Kidney (tissue), 14 donors: ENCODE measurements around the gene TCP11. TPM values are rescaled to one million over a fixed set of nuclear protein-coding genes. Genes with fewer than 3 reads are reported as not detected.

Experiments used
- DNase-seq, 5 donors: peaks; one replicate each; pipeline ENCODE4 v3.0.0-alpha.2; 2013 to 2020
- FAIRE-seq: peaks from 2 replicates; lab custom pipeline; 2012; peaks lifted over from hg19 to GRCh38; lab: Jason Lieb, UNC
- H3K27ac ChIP-seq, 2 donors: one replicate each; pipeline ENCODE4 v1.7.0; 2013; ENCODE audit warnings: low read depth in 2 of 2, low read length in 2 of 2, inconsistent platforms in 1 of 2
- H3K27me3 ChIP-seq: one replicate; pipeline ENCODE4 v1.7.1; 2013; ENCODE audit warnings: low read length, inconsistent platforms; ENCODE audit not compliant: control insufficient read depth, insufficient read depth
- H3K36me3 ChIP-seq, 3 donors: one replicate each; pipeline versions ENCODE4 v1.7.0 to v1.7.1; 2013; ENCODE audit warnings: low read length in 3 of 3, control low read depth in 1 of 3, inconsistent platforms in 1 of 3; ENCODE audit not compliant: insufficient read depth in 3 of 3, control insufficient read depth in 2 of 3
- H3K4me1 ChIP-seq, 3 donors: one replicate each; pipeline versions ENCODE4 v1.7.0 to v1.7.1; 2013; ENCODE audit warnings: low read length in 3 of 3, inconsistent platforms in 1 of 3, low read depth in 1 of 3; ENCODE audit not compliant: control insufficient read depth in 2 of 3, insufficient read depth in 2 of 3
- H3K4me3 ChIP-seq, 3 donors: one replicate each; pipeline versions ENCODE4 v1.7.0 to v1.8.1; 2013; ENCODE audit warnings: low read length in 3 of 3, control low read depth in 1 of 3, inconsistent platforms in 1 of 3
- H3K9ac ChIP-seq, 3 donors: one replicate each; pipeline versions ENCODE4 v1.7.0 to v1.7.1; 2013; ENCODE audit warnings: low read length in 3 of 3, control low read depth in 1 of 3, inconsistent platforms in 1 of 3
- H3K9me3 ChIP-seq, 3 donors: one replicate each; pipeline versions ENCODE4 v1.7.0 to v1.7.1; 2013; ENCODE audit warnings: low read length in 3 of 3, control low read depth in 1 of 3, inconsistent platforms in 1 of 3; ENCODE audit not compliant: control insufficient read depth in 2 of 3, insufficient read depth in 1 of 3
- CTCF ChIP-seq: IDR thresholded peaks from 3 replicates; pipeline ENCODE4 v1.5.1; 2012; ENCODE audit warnings: mild to moderate bottlenecking, moderate library complexity, borderline replicate concordance; ENCODE audit not compliant: insufficient read depth; ENCODE audit errors: extremely low read depth
- intact Hi-C: fragments of 100-400 bp; cut with DNase I; formaldehyde crosslinking; loops from one replicate; pipeline ENCODE4 v1.11.1; 2022
- polyA plus RNA-seq: library from polyadenylated mRNA; stranded (reverse); fragments of 350-450 nt; fragmentation: Illumina TruSeq; extraction: RNeasy Lipid Tissue Mini Kit (QIAGEN cat#74804); gene quantifications from one replicate; pipeline ENCODE4 v1.2.3, GENCODE V29; 2014; ENCODE audit warnings: low read depth, low replicate concordance; ENCODE audit not compliant: insufficient read depth
- total RNA-seq: library from RNA; stranded (reverse); fragmentation: NEBNext Ultra II Directional; extraction: Animal tissue kit (Norgen Biotek cat#: 25700); gene quantifications from one replicate; pipeline ENCODE4 v1.2.1, GENCODE V29; 2021
- donor health status: control.
- donor health status: control.
- donor health status: control.
- donor health status: control.
- donor health status: control.
- donor health status: DM: yes; HTN: yes; CAD: no.
- donor health status: Normal renal cell carcinoma (clear cell type).

The TCP11 gene
- total and polyA plus RNA-seq, 2 donors from 2014 or later = 0.41 to 0.50 TPM

DNA sequence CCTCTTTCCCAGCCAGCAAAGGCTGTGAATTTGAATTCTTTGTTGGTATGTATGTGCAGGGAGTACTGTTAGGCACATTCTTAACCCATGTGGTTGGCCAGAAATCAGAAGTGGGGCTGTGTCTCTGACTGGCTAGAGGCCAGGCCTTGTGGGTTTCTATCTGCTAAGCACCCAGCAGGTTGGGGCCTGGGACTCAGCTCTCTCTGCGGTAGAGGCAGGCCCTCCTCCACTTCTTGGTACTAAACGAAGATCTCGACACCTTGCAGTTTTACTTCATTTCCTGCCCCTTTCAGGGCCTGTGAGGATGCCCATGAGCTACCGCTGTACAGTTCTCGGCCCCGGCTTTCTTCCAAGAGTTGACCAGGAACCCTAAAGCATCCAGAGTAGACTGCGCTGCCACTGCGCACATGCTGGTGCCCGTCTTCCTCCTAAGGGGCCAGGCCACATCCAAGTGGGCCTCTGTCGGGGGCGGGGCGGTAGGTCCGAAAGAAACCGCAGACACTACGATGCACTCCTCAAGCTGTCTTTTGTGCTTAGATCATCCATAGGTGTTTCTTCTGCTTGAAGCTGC is 51.1 kb downstream of the TCP11 start:
- H3K9ac ChIP-seq = no peak overlapping the region
- peaks cover 0 to 29% (median 13%) of the 10 kb centered on the region in 3 donors for H3K4me1 ChIP-seq
- no peaks in the 10 kb centered on the region for H3K9me3 ChIP-seq
- no peak overlapping the region for H3K4me3 ChIP-seq
- TF ChIP-seq CTCF = no peak
- FAIRE-seq (no peak), DNase-seq (no peak)
- peaks cover 2 to 17% (median 17%) of the 10 kb centered on the region in 3 donors for H3K36me3 ChIP-seq
- no peaks in the 10 kb centered on the region for H3K27me3 ChIP-seq
- intact Hi-C loops = no loop called here
- H3K27ac ChIP-seq = peak overlapping the region in 1 of 2 donors; percentile 17

GRCh38 chr6:35089216-35089934 is 51.8 kb downstream of the TCP11 start:
- H3K36me3 ChIP-seq = peaks cover 3 to 19% (median 17%) of the 10 kb centered on the region in 3 donors
- H3K27me3 ChIP-seq = no peaks in the 10 kb centered on the region
- no peak overlapping the region for H3K4me3 ChIP-seq
- intact Hi-C loops = no loop called here
- peaks cover 0 to 29% (median 13%) of the 10 kb centered on the region in 3 donors for H3K4me1 ChIP-seq
- H3K27ac ChIP-seq = peak overlapping the region in 1 of 2 donors; percentile 22
- TF ChIP-seq CTCF = no peak
- H3K9me3 ChIP-seq = no peaks in the 10 kb centered on the region
- no peak overlapping the region for H3K9ac ChIP-seq
- DNase-seq (no peak), FAIRE-seq (no peak)

DNA sequence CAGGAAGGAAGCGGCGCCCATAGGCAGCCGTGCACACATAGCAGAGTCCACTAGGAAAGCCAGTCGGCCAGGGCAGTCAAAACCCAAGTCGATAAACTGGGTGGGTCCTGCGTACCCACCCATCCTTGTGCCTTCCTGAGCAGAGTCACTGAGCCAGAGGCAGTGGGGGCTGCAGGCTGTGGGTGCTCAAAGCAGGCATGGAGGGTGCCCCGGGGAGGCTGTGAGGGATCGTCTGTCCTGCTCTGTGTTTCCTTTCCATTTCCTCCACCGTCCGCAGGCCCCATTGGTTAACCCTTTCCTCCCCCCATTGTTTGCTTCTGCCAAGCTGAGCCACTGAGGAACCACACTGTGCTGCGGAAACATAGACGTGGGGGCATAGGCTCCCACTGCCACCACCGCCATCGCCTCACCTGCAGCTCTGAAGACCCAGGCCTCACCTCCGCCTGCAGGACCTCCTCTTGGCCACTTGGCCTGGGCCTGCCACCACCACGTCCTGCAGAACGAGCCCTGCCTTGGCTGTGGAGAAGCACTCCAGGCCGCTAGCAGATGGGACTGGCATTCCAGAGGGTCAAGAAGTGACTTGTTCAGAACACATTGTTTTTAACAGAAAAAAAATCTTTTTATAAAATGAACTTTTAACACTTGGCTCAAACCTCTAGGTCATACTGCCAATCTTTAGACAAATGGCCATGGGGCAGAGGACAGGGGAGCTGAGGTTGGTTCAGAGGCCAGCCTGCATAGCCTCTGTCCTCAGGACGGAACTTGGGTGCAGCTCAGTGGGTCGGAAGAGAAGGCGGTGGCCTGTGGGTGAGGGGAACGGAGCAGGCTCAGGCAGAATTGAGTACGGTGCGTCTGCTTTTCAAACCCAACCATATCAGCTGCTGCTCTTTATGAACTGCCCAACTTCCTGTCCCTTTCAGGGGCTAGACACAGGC is 52.6 kb downstream of the TCP11 start:
- Histone ChIP-seq H3K27me3 (no peaks in the 10 kb centered on the region), H3K4me3 (no peak overlapping the region), H3K27ac (peak overlapping the region in 1 of 2 donors; percentile 22), H3K9me3 (no peaks in the 10 kb centered on the region), H3K9ac (no peak overlapping the region), H3K36me3 (peaks cover 3 to 21% (median 19%) of the 10 kb centered on the region in 3 donors), H3K4me1 (peaks cover 0 to 27% (median 8%) of the 10 kb centered on the region in 3 donors)
- TF ChIP-seq CTCF = no peak
- DNase-seq = peak in 2 of 5 donors; percentile 6 to 18
- no peak for FAIRE-seq
- intact Hi-C loops = no loop called here
